ENCODE measurements around the gene PPP1R37.

PPP1R37 gene

GRCh38 chr19:45071969-45072790 is 20.8 kb upstream of the PPP1R37 start:
- DNase-seq: no peak

- DNase-seq: no peak
These were observed 18.2 kb upstream of the PPP1R37 start for GRCh38 chr19:45074744-45075300.

DNA sequence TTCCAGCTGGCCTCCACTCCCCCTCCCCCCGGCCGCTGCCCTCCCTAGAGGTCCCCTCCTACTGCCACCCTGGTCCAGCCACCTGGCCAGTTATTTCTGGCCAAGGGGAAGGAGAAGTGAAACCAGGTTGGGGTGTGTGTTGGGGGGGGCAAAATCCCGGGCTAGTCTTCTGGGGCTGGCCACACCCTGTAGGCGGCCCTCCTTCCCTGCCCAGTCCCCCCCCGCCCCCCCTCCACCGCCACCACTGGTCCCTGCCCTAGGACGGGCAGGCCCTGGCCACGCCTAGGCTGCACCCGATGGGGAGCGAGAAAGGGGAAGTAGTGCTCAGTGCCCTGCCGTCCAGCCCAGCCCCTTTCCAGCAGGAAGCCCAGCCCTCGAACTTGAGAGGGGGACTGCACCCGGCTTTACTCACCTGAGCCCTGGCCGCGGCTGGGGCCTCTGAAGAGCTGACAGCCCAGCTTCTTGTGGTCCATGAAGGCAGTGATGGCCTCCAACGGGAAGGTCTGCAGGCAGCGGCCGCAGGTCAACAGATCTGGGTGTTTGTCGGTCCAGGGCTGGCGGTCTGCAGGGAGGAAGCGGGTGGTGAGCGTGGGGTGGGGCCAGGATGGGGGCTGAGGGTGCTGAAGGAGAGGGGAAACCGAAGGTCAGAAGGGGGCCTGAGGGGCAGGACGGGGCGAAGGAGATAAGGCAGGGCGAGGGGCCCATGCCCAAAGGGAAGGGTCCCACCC is 17.5 kb upstream of the PPP1R37 start:
- peak; percentile 79 for DNase-seq

GRCh38 chr19:45076029-45076850 is 16.7 kb upstream of the PPP1R37 start, which contains the start of gene ZNF296:
Gene ZNF296, minus strand, starts transcription at chr19:45076478. Its CDS starts 105 bp downstream, at chr19:45076373.
- peak; percentile 82 for DNase-seq

GRCh38 chr19:45076851-45077730 is 15.9 kb upstream of the PPP1R37 start:
- DNase-seq: no peak

- DNase-seq: no peak
These were observed 14.5 kb upstream of the PPP1R37 start for GRCh38 chr19:45078390-45079062.

- peak; percentile 61 for DNase-seq
These were observed 13.7 kb upstream of the PPP1R37 start, which contains the start of gene GEMIN7 for GRCh38 chr19:45079063-45079910. Gene GEMIN7, plus strand, starts transcription at chr19:45079260. Its CDS starts 10,855 bp downstream, at chr19:45090115.

DNA sequence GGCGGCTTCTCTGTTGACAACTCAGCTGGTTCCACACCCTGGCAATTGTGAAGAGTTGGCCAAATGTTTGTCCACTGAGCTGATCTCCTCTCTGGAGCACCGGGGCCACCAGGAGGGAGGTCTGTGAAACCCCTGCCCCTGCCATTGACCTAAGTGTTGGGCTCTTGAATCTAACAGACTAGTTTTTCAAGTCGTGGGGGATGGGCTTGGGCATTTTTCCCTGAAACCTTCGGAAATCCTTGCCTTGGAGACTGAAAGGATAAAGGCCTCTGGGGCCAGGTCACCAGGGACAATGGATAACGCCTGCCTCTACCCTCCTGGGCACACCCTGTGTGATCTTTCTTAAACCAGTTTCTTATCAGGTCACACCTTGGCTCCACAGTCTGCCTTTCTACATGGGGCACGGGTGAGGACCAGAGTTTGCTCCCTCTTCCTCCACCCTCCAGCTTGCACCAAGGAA is 13.0 kb upstream of the PPP1R37 start:
- no peak for DNase-seq

DNA sequence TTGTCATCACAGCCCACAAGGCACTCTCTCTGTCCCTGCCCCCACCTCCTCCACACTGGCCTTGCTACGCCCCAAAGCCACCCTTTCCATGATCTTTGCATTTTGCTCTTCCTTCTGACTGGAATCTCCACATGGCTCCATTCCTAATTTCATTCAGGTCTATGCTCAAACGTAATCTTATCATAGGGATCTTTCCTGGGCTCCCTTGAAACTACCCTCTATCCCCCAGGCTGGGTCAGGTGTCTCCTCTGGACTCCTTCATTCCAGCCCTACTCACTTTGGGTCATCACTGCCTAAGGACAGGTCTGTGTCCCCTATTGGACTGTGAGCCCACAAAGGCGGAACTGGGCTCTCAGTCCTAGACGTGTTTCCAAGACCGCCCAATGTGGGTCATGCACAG is 10.8 kb upstream of the PPP1R37 start:
- DNase-seq: no peak

DNA sequence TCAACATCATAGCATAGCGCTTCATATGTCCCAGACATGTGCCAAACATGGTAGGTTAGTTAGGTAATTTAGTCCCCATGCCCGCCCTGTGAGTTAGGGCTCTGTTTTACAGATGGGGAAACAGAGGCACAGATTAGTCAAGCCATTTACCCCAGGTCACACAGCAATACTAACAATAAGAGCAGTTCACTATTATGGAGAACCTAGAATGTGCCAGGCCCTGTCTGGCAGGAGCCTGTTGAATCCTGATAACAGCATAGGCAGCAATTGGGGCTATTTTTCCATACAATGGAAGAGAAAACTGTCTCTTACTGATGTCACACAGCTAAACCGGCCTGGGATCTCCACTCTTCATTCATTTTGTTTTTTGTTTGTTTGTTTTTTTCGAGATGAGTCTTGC is 6.5 kb upstream of the PPP1R37 start:
- no peak for DNase-seq

GRCh38 chr19:45087531-45087930 is 5.4 kb upstream of the PPP1R37 start:
- no peak for DNase-seq

DNA sequence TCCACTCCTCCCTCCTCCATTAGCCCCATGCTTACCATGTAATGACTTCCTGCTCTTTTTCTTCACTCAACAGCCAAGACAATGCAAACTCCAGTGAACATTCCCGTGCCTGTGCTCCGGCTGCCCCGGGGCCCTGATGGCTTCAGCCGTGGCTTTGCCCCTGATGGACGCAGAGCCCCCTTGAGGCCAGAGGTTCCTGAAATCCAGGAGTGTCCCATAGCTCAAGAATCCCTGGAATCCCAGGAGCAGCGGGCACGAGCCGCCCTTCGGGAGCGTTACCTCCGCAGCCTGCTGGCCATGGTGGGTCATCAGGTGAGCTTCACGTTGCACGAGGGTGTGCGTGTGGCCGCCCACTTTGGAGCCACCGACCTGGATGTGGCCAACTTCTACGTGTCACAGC is 2.9 kb upstream of the PPP1R37 start:
- peak; percentile 13 for DNase-seq

DNA sequence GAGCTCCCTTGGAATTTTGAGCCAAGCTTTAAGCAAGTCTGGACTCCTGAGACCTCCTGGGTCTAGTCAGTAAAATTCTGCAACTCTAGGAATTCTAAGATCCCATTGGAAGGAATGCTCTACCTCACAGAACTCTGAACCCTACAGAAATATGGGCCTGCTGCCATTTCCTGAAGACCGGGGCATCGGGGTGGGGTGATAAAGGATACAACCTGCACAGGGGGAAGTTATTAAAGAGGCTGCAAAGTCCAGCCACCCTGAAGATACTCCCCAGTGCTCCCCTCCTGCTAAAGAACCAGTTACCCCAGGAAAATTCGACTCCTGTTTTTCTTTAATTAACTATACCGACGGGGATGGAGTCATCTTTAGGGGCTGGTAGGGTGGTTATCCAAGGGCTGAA is 2.4 kb upstream of the PPP1R37 start:
- no peak for DNase-seq

DNA sequence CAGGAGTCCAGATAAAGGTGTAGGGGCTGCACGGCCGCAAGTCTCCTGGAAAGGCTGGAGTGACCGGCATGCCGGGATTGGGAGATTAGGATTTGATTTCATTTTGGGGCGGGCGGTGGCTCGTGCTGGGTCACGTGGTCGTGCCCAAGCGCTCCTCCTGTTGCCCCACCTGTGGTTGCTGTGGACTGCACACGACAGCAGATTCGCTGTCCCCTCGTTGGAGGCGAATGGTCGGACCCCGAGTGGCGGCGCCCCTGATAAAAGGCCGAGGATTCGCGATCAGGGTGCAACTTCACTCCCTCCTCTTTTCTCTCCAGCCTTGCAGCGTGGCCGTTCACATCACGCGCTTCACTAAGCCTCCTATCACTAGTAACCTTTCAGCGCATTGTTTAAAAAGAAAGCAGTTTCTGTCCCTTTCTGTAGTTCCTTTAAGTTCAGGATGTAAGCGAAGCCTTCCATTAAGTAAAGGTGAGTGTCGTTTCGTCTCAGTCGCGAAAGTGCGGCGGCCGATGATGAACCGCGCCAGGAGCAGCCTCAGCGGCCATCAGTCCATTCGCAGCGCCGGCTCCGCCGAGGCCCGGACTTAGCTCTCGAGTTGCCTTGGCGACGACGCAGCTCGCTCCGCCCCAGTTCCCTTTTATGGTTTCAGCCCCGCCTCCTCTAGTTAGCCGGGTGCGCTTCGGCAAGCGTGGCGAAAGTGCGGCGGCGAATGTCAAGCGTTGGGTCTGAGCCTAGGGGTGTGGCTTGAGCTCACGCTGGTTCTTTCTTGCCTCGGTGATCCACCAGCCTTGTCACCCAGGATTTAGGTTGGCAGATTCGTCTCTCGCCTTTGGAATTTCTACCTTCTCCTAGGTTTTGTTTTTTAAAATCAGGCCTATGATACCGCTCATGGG is 1.7 kb upstream of the PPP1R37 start:
- peak; percentile 83 for DNase-seq

- DNase-seq: no peak
These were observed 1.2 kb downstream of the PPP1R37 start for GRCh38 chr19:45094137-45094536.

- DNase-seq: no peak
These were observed 1.7 kb downstream of the PPP1R37 start for GRCh38 chr19:45094707-45095106.

DNA sequence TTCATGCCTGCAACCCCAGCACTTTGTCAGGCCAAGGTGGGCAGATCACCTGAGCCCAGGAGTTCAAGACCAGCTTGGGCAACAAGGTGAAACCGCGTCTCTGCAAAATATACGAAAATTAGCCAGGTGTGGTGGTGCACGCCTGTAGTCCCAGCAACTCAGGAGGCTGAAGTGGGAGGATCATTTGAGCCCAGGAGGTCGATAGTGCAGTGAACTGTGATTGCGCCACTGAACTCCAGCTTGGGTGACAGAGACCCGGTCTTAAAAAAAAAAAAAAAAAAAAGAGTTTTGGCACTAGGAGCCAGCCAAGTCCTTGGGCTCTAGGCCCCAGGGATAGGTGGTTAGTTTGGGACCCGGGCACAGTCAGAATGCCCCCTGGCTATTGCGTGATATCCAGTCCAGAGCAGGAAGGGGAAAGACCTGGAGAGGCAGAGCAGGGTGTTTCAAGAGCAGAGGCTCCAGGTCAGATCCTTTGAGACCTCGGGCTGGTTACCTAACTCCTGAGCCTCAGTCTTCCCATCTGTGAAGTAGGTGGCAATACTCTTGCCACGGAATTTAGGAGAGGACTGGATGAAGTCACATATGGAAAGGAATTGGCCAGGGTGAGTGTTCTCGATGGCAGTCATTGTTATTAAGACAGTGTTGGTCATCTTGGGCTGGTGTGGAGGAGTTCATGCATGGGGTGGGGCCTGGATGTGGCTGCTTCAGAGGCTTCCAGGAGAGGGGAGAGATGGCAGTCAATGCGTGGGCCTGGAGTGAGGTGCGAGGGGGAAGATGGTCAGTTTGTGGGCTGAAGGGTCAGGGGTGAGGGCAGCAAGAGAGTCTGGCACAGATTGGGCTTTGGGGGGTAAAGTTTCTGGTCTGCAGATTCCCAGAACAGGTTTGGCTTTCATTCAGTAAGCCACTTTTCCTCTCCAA is 2.8 kb downstream of the PPP1R37 start:
- DNase-seq: no peak

- no peak for DNase-seq
These were observed 3.7 kb downstream of the PPP1R37 start for GRCh38 chr19:45096700-45097099.
